Tibial nerve (tissue), 4 donors: ENCODE results near the gene SLC38A5.

Experiments used
- EP300 ChIP-seq, 2 donors: sonication (generic); formaldehyde crosslinking; IDR thresholded peaks; one replicate each; pipeline ENCODE4 v1.6.1; 2017; ENCODE audit warnings: antibody characterized with exemption in 2 of 2, mild to moderate bottlenecking in 1 of 2
- POLR2A ChIP-seq, 2 donors: fragments of 450-650 bp; IDR thresholded peaks; one replicate each; pipeline ENCODE4 v1.6.1; 2017; ENCODE audit warnings: antibody characterized with exemption in 2 of 2, mild to moderate bottlenecking in 2 of 2, moderate library complexity in 2 of 2
- TF ChIP-seq, protein P1 (sequence below), 5 experiments: fragments of 200-600 bp in 3 of 5; fragments of 450-650 bp in 2 of 5; sonication (generic) in 3 of 5; IDR thresholded peaks; one replicate each; pipeline ENCODE4 v1.5.1; 2016 to 2019; ENCODE audit warnings: antibody characterized with exemption in 5 of 5, mild to moderate bottlenecking in 3 of 5, moderate library complexity in 2 of 5

- TF ChIP-seq, protein P1, sequence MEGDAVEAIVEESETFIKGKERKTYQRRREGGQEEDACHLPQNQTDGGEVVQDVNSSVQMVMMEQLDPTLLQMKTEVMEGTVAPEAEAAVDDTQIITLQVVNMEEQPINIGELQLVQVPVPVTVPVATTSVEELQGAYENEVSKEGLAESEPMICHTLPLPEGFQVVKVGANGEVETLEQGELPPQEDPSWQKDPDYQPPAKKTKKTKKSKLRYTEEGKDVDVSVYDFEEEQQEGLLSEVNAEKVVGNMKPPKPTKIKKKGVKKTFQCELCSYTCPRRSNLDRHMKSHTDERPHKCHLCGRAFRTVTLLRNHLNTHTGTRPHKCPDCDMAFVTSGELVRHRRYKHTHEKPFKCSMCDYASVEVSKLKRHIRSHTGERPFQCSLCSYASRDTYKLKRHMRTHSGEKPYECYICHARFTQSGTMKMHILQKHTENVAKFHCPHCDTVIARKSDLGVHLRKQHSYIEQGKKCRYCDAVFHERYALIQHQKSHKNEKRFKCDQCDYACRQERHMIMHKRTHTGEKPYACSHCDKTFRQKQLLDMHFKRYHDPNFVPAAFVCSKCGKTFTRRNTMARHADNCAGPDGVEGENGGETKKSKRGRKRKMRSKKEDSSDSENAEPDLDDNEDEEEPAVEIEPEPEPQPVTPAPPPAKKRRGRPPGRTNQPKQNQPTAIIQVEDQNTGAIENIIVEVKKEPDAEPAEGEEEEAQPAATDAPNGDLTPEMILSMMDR (IDR thresholded peaks at IDR 0.05), result no peak
- TF ChIP-seq EP300 (IDR thresholded peaks at IDR 0.05), result no peak
- no peak for TF ChIP-seq POLR2A (IDR thresholded peaks at IDR 0.05)
Measured at GRCh38 chrX:48468247-48468671, 1.8 kb downstream of the SLC38A5 start.
